Stomach (tissue), 4 donors: ENCODE results near the gene PARP9.

Experiments
- POLR2AphosphoS5 ChIP-seq, 3 donors: sonication (generic); formaldehyde crosslinking; IDR thresholded peaks; one replicate each; pipeline ENCODE4 v1.6.1; 2016; ENCODE audit warnings: antibody characterized with exemption in 3 of 3
- TF ChIP-seq, protein P1 (sequence below), 7 experiments: fragments of 450-650 bp in 4 of 7; fragments of 200-600 bp in 3 of 7; sonication (generic) in 3 of 7; IDR thresholded peaks; one replicate each; pipeline ENCODE4 v1.5.1; 2016 to 2019; ENCODE audit warnings: antibody characterized with exemption in 7 of 7, control low read depth in 2 of 7, mild to moderate bottlenecking in 1 of 7

DNA sequence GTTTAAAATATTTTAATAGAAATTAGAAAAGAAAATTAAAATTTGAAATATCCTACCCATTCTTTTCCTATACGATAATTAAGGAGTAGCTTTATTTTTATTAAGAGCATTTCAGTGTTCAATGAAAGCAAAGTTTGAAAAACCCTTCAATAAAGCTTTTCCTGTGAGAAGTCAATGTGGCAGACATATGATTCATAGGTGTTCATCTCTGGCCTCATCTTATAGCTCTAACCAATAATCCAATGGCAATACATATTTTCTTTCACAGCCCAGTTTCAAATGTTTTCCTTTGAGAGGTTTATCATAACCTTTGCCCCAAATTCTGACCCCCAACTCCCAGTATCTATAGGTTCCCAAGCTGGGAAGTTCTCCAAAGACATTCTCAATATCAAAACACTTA is 57.6 kb downstream of the PARP9 start:
- no peak for TF ChIP-seq POLR2AphosphoS5 (IDR thresholded peaks at IDR 0.05)
- TF ChIP-seq, protein P1, sequence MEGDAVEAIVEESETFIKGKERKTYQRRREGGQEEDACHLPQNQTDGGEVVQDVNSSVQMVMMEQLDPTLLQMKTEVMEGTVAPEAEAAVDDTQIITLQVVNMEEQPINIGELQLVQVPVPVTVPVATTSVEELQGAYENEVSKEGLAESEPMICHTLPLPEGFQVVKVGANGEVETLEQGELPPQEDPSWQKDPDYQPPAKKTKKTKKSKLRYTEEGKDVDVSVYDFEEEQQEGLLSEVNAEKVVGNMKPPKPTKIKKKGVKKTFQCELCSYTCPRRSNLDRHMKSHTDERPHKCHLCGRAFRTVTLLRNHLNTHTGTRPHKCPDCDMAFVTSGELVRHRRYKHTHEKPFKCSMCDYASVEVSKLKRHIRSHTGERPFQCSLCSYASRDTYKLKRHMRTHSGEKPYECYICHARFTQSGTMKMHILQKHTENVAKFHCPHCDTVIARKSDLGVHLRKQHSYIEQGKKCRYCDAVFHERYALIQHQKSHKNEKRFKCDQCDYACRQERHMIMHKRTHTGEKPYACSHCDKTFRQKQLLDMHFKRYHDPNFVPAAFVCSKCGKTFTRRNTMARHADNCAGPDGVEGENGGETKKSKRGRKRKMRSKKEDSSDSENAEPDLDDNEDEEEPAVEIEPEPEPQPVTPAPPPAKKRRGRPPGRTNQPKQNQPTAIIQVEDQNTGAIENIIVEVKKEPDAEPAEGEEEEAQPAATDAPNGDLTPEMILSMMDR (IDR thresholded peaks at IDR 0.05) = no peak
